Erythroblast (primary cell): ENCODE measurements around the gene MIA3.
"Not testable (repeated sequence)": the region's sequence is repeated elsewhere in the genome, so short reads cannot be mapped to it uniquely, and the experiment has no call there.

Experiments
- DNase-seq, 2 experiments: peaks; one replicate each; lab custom pipeline; 2025; lab: John Stamatoyannopoulos, UW
- GATA1 ChIP-seq: IDR thresholded peaks from 2 replicates; pipeline ENCODE4 v1.6.1; 2011; ENCODE audit warnings: low read depth, mild to moderate bottlenecking, control low read depth, low read length, moderate library complexity
- POLR2A ChIP-seq: IDR thresholded peaks from 2 replicates; pipeline ENCODE4 v1.6.1; 2011; ENCODE audit warnings: mild to moderate bottlenecking, low read length

MIA3 gene

GRCh38 chr1:222600281-222600680 is 17.6 kb upstream of the MIA3 start:
- TF ChIP-seq POLR2A: no peak
- TF ChIP-seq GATA1: no peak
- DNase-seq: no peak

GRCh38 chr1:222601257-222601656 is 16.6 kb upstream of the MIA3 start:
- DNase-seq: no peak
- TF ChIP-seq POLR2A (no peak), GATA1 (no peak)

GRCh38 chr1:222606757-222607156 is 11.1 kb upstream of the MIA3 start:
- TF ChIP-seq GATA1 (no peak), POLR2A (no peak)
- no peak for DNase-seq

GRCh38 chr1:222609111-222609510 is 8.8 kb upstream of the MIA3 start:
- DNase-seq: not testable (repeated sequence)

- no peak for TF ChIP-seq GATA1
- TF ChIP-seq POLR2A: no peak
- DNase-seq: no peak
Measured at GRCh38 chr1:222610728-222611127, 7.2 kb upstream of the MIA3 start.

- DNase-seq: no peak
- TF ChIP-seq POLR2A (no peak), GATA1 (no peak)
Measured at GRCh38 chr1:222613627-222614026, 4.3 kb upstream of the MIA3 start.

- DNase-seq: peak; percentile 8 to 15
- no peak for TF ChIP-seq POLR2A
- TF ChIP-seq GATA1: no peak
Measured at GRCh38 chr1:222616525-222616924, 1.4 kb upstream of the MIA3 start.

GRCh38 chr1:222617367-222617951 is 438 bp upstream of the MIA3 start:
- no peak for TF ChIP-seq GATA1
- TF ChIP-seq POLR2A: peak; percentile 5
- peak; percentile 92 to 94 for DNase-seq

- peak; percentile 45 to 55 for DNase-seq
Measured at GRCh38 chr1:222618880-222619596, 1.1 kb downstream of the MIA3 start.

GRCh38 chr1:222620566-222620965 is 2.7 kb downstream of the MIA3 start:
- no peak for TF ChIP-seq GATA1
- TF ChIP-seq POLR2A: no peak
- DNase-seq: no peak

More at GRCh38 chr1:222618880-222619596, 1.1 kb downstream of the MIA3 start:
- TF ChIP-seq POLR2A (no peak), GATA1 (no peak)

GRCh38 chr1:222622765-222623164 is 4.9 kb downstream of the MIA3 start:
- DNase-seq: no peak

GRCh38 chr1:222623458-222623857 is 5.6 kb downstream of the MIA3 start:
- TF ChIP-seq POLR2A (no peak), GATA1 (no peak)
- DNase-seq: no peak

More at GRCh38 chr1:222622765-222623164, 4.9 kb downstream of the MIA3 start:
- no peak for TF ChIP-seq GATA1
- no peak for TF ChIP-seq POLR2A

GRCh38 chr1:222624214-222624613 is 6.3 kb downstream of the MIA3 start:
- DNase-seq: no peak
- TF ChIP-seq GATA1 (no peak), POLR2A (no peak)

GRCh38 chr1:222627232-222627631 is 9.3 kb downstream of the MIA3 start:
- no peak for DNase-seq
- TF ChIP-seq GATA1: no peak
- no peak for TF ChIP-seq POLR2A

- TF ChIP-seq GATA1: no peak
- no peak for TF ChIP-seq POLR2A
- DNase-seq: no peak
Measured at GRCh38 chr1:222629921-222630535, 12.1 kb downstream of the MIA3 start.
